WTC11 (cell line): ENCODE data around the gene KDM4C. TPM values are rescaled to one million over a fixed set of nuclear protein-coding genes. Genes with fewer than 3 reads are reported as not detected.

Source experiments
- ATAC-seq: fragments of 200-7000 bp; cut with Tn5 transposase; 2 replicates; pipeline ENCODE4 v1.10.0; 2021; ENCODE audit warnings: mild to moderate bottlenecking, moderate library complexity
- CTCF ChIA-PET: fragments of 300-600 bp; sonication (Branson Sonifier 250); formaldehyde crosslinking; loops from one replicate; lab custom pipeline; 2021; ENCODE audit warnings: antibody characterized with exemption; lab: Charles Lee
- POLR2A ChIA-PET: fragments of 350-600 bp; sonication (Branson Sonifier 250); formaldehyde crosslinking; loops from one replicate; lab custom pipeline; 2021; ENCODE audit warnings: antibody characterized with exemption; lab: Charles Lee
- DNase-seq: peaks from one replicate; pipeline ENCODE4 v3.0.0; 2021; ENCODE audit warnings: low spot score
- H3K27ac Mint-ChIP-seq: 2 replicates; pipeline ENCODE4 v1.8.0; 2021; ENCODE audit warnings: mixed read lengths
- H3K27me3 Mint-ChIP-seq: 2 replicates; pipeline ENCODE4 v1.8.0; 2021; ENCODE audit warnings: low read depth, mild to moderate bottlenecking, moderate library complexity, mixed read lengths
- H3K36me3 Mint-ChIP-seq: 2 replicates; pipeline ENCODE4 v1.8.0; 2021; ENCODE audit warnings: mixed read lengths
- H3K4me1 Mint-ChIP-seq: 2 replicates; pipeline ENCODE4 v1.8.0; 2022; ENCODE audit warnings: mixed read lengths
- H3K4me3 Mint-ChIP-seq: 2 replicates; pipeline ENCODE4 v1.8.0; 2021; ENCODE audit warnings: mild to moderate bottlenecking, moderate library complexity, mixed read lengths
- H3K9me3 Mint-ChIP-seq: 2 replicates; pipeline ENCODE4 v1.8.0; 2021; ENCODE audit warnings: mixed read lengths
- ATF3 ChIP-seq: sonication (generic); formaldehyde crosslinking; conservative IDR thresholded peaks from 2 replicates; pipeline ENCODE4 v1.8.1; 2022; ENCODE audit warnings: mild to moderate bottlenecking, missing genetic modification reagents
- CREM ChIP-seq: sonication (generic); formaldehyde crosslinking; IDR thresholded peaks from 2 replicates; pipeline ENCODE4 v1.8.1; 2022; ENCODE audit warnings: mild to moderate bottlenecking, missing genetic modification reagents, moderate library complexity
- ELF4 ChIP-seq: sonication (generic); formaldehyde crosslinking; IDR thresholded peaks from 2 replicates; pipeline ENCODE4 v1.8.1; 2022; ENCODE audit warnings: low read depth, mild to moderate bottlenecking, moderate library complexity, missing genetic modification reagents
- EMX1 ChIP-seq: fragments of 250-450 bp; sonication (Bioruptor Pico); IDR thresholded peaks from 2 replicates; pipeline ENCODE4 v1.8.0; 2021; ENCODE audit warnings: mild to moderate bottlenecking
- GRHL2 ChIP-seq: fragments of 250-450 bp; sonication (Bioruptor Pico); IDR thresholded peaks from 2 replicates; pipeline ENCODE4 v1.8.0; 2022; ENCODE audit warnings: mild to moderate bottlenecking, moderate library complexity; ENCODE audit not compliant: insufficient replicate concordance, severe bottlenecking
- GTF2I ChIP-seq: fragments of 250-450 bp; sonication (Bioruptor Pico); conservative IDR thresholded peaks from 2 replicates; pipeline ENCODE4 v1.4.0; 2021; ENCODE audit warnings: mild to moderate bottlenecking
- NFATC4 ChIP-seq: fragments of 250-450 bp; sonication (Bioruptor Pico); IDR thresholded peaks from 2 replicates; pipeline ENCODE4 v1.9.0; 2021; ENCODE audit warnings: mild to moderate bottlenecking
- OVOL2 ChIP-seq: fragments of 250-450 bp; sonication (Bioruptor Pico); IDR thresholded peaks from 2 replicates; pipeline ENCODE4 v1.9.0; 2021; ENCODE audit warnings: mild to moderate bottlenecking, borderline replicate concordance
- RELA ChIP-seq: sonication (generic); formaldehyde crosslinking; IDR thresholded peaks from 2 replicates; pipeline ENCODE4 v1.8.1; 2022; ENCODE audit warnings: missing genetic modification reagents, mild to moderate bottlenecking, borderline replicate concordance
- RORB ChIP-seq: fragments of 250-450 bp; sonication (Bioruptor Pico); IDR thresholded peaks from 2 replicates; pipeline ENCODE4 v1.9.0; 2021; ENCODE audit warnings: mild to moderate bottlenecking
- TCF7 ChIP-seq: sonication (generic); formaldehyde crosslinking; IDR thresholded peaks from 2 replicates; pipeline ENCODE4 v1.8.0; 2022; ENCODE audit warnings: mild to moderate bottlenecking, low read depth, missing genetic modification reagents, moderate library complexity
- ZBTB21 ChIP-seq: sonication (generic); formaldehyde crosslinking; IDR thresholded peaks from 2 replicates; pipeline ENCODE4 v1.8.1; 2023; ENCODE audit warnings: mild to moderate bottlenecking, missing genetic modification reagents, borderline replicate concordance
- ZNF138 ChIP-seq: sonication (generic); formaldehyde crosslinking; conservative IDR thresholded peaks from 2 replicates; pipeline ENCODE4 v1.8.1; 2022; ENCODE audit warnings: mild to moderate bottlenecking, moderate library complexity, missing genetic modification reagents
- ZNF425 ChIP-seq: fragments of 250-450 bp; sonication (Bioruptor Pico); conservative IDR thresholded peaks from 2 replicates; pipeline ENCODE4 v1.9.0; 2021; ENCODE audit warnings: mild to moderate bottlenecking
- total RNA-seq: library from RNA; stranded (reverse); gene quantifications from 3 replicates; pipeline ENCODE4 v1.2.3, GENCODE V29; 2021
- TF ChIP-seq, protein P1 (sequence below): fragments of 250-450 bp; sonication (Bioruptor Pico); IDR thresholded peaks from 2 replicates; pipeline ENCODE4 v2.1.2; 2022; ENCODE audit warnings: mild to moderate bottlenecking, moderate library complexity
- TF ChIP-seq, protein P2 (sequence below): sonication (generic); formaldehyde crosslinking; IDR thresholded peaks from 2 replicates; pipeline ENCODE4 v1.8.0; 2022; ENCODE audit warnings: mild to moderate bottlenecking, missing genetic modification reagents
- TF ChIP-seq, protein P3 (sequence below): sonication (generic); formaldehyde crosslinking; IDR thresholded peaks from 2 replicates; pipeline ENCODE4 v1.8.0; 2023; ENCODE audit warnings: missing genetic modification reagents, mild to moderate bottlenecking, borderline replicate concordance

Gene KDM4C
- total RNA-seq, 1 experiment from 2014 or later: 29.2 TPM

DNA sequence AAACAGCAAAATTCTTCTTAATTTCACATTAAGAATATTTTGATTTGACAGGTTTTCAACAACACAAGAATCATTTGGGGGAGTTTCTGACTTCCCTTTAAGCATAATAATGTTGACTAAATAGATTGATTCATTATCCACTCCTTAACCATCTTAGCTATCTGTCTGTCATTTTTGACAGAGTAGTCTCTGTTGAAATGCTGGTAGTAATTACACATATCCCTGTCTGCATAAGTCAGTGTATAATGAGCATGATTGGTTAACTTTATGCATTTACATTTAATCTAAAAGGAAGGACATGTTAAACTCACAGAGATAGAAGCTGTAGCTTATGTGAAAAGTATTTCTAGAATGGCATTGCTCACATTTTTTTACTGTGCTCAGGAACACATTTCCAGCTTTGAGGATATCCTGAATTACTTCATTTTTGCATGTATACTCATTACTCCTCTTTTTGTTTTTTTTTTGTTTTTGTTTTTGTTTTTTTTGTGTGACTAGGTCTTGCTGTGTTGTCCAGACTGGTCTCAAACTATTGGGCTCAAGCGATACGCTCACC, 385.9 kb downstream of the KDM4C start:
- no peak for TF ChIP-seq NFATC4
- TF ChIP-seq, protein P1, sequence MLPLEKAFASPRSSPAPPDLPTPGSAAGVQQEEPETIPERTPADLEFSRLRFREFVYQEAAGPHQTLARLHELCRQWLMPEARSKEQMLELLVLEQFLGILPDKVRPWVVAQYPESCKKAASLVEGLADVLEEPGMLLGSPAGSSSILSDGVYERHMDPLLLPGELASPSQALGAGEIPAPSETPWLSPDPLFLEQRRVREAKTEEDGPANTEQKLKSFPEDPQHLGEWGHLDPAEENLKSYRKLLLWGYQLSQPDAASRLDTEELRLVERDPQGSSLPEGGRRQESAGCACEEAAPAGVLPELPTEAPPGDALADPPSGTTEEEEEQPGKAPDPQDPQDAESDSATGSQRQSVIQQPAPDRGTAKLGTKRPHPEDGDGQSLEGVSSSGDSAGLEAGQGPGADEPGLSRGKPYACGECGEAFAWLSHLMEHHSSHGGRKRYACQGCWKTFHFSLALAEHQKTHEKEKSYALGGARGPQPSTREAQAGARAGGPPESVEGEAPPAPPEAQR: no peak
- no peak for TF ChIP-seq ZBTB21 (CRISPR knock-in tag)
- no peak for TF ChIP-seq OVOL2 (CRISPR knock-in tag)
- TF ChIP-seq ZNF425: no peak
- TF ChIP-seq EMX1 (CRISPR knock-in tag): no peak
- TF ChIP-seq RORB (CRISPR knock-in tag): no peak
- no peak for TF ChIP-seq ATF3
- TF ChIP-seq CREM (CRISPR knock-in tag): no peak
- TF ChIP-seq, protein P2, sequence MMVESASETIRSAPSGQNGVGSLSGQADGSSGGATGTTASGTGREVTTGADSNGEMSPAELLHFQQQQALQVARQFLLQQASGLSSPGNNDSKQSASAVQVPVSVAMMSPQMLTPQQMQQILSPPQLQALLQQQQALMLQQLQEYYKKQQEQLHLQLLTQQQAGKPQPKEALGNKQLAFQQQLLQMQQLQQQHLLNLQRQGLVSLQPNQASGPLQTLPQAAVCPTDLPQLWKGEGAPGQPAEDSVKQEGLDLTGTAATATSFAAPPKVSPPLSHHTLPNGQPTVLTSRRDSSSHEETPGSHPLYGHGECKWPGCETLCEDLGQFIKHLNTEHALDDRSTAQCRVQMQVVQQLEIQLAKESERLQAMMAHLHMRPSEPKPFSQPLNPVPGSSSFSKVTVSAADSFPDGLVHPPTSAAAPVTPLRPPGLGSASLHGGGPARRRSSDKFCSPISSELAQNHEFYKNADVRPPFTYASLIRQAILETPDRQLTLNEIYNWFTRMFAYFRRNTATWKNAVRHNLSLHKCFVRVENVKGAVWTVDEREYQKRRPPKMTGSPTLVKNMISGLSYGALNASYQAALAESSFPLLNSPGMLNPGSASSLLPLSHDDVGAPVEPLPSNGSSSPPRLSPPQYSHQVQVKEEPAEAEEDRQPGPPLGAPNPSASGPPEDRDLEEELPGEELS (CRISPR knock-in tag): no peak
- no peak for TF ChIP-seq GRHL2
- no peak for TF ChIP-seq ELF4
- TF ChIP-seq, protein P3, sequence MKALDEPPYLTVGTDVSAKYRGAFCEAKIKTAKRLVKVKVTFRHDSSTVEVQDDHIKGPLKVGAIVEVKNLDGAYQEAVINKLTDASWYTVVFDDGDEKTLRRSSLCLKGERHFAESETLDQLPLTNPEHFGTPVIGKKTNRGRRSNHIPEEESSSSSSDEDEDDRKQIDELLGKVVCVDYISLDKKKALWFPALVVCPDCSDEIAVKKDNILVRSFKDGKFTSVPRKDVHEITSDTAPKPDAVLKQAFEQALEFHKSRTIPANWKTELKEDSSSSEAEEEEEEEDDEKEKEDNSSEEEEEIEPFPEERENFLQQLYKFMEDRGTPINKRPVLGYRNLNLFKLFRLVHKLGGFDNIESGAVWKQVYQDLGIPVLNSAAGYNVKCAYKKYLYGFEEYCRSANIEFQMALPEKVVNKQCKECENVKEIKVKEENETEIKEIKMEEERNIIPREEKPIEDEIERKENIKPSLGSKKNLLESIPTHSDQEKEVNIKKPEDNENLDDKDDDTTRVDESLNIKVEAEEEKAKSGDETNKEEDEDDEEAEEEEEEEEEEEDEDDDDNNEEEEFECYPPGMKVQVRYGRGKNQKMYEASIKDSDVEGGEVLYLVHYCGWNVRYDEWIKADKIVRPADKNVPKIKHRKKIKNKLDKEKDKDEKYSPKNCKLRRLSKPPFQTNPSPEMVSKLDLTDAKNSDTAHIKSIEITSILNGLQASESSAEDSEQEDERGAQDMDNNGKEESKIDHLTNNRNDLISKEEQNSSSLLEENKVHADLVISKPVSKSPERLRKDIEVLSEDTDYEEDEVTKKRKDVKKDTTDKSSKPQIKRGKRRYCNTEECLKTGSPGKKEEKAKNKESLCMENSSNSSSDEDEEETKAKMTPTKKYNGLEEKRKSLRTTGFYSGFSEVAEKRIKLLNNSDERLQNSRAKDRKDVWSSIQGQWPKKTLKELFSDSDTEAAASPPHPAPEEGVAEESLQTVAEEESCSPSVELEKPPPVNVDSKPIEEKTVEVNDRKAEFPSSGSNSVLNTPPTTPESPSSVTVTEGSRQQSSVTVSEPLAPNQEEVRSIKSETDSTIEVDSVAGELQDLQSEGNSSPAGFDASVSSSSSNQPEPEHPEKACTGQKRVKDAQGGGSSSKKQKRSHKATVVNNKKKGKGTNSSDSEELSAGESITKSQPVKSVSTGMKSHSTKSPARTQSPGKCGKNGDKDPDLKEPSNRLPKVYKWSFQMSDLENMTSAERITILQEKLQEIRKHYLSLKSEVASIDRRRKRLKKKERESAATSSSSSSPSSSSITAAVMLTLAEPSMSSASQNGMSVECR (CRISPR knock-in tag): no peak
- TF ChIP-seq TCF7 (CRISPR knock-in tag): no peak
- TF ChIP-seq GTF2I (CRISPR knock-in tag): no peak
- TF ChIP-seq RELA (CRISPR knock-in tag): no peak
- no peak for TF ChIP-seq ZNF138 (CRISPR knock-in tag)
- POLR2A ChIA-PET: no interaction called here

More for the DNA sequence above, 385.9 kb downstream of the KDM4C start:
- Mint-ChIP-seq H3K27ac (no peak overlapping the region), H3K36me3 (peaks cover 3% of the 10 kb centered on the region; the same call in 1 of the 2 replicates), H3K9me3 (no peaks in the 10 kb centered on the region), H3K4me3 (no peak overlapping the region), H3K27me3 (no peaks in the 10 kb centered on the region), H3K4me1 (peaks cover 12% of the 10 kb centered on the region)
- DNase-seq: no peak
- ATAC-seq: no peak
- CTCF ChIA-PET: interaction anchor here (0.6 to 1.9 kb wide), 2 partner anchors 40 to 90 kb away, joined by 3 to 8 read pairs; no protein-coding TSS in a partner anchor
